WTC11 (cell line): ENCODE data around the gene LSM3.

ENCODE experiments used
- ATF1 ChIP-seq: sonication (generic); formaldehyde crosslinking; IDR thresholded peaks from 2 replicates; pipeline ENCODE4 v1.8.1; 2023; ENCODE audit warnings: mild to moderate bottlenecking, moderate library complexity, missing genetic modification reagents
- CBFB ChIP-seq: sonication (generic); formaldehyde crosslinking; IDR thresholded peaks from 2 replicates; pipeline ENCODE4 v1.8.1; 2022; ENCODE audit warnings: mild to moderate bottlenecking, low read depth, missing genetic modification reagents
- CREM ChIP-seq: sonication (generic); formaldehyde crosslinking; IDR thresholded peaks from 2 replicates; pipeline ENCODE4 v1.8.1; 2022; ENCODE audit warnings: mild to moderate bottlenecking, missing genetic modification reagents, moderate library complexity
- CTCF ChIP-seq: fragments of 200-600 bp; IDR thresholded peaks from 2 replicates; pipeline ENCODE4 v1.8.0; 2022; ENCODE audit warnings: antibody characterized with exemption
- HMGXB4 ChIP-seq: sonication (generic); formaldehyde crosslinking; IDR thresholded peaks from 2 replicates; pipeline ENCODE4 v1.8.1; 2023; ENCODE audit warnings: mild to moderate bottlenecking, moderate library complexity, missing genetic modification reagents
- SP1 ChIP-seq: sonication (generic); formaldehyde crosslinking; conservative IDR thresholded peaks from 2 replicates; pipeline ENCODE4 v1.8.1; 2022; ENCODE audit warnings: missing genetic modification reagents
- USF1 ChIP-seq: sonication (generic); formaldehyde crosslinking; IDR thresholded peaks from 2 replicates; pipeline ENCODE4 v1.8.0; 2022; ENCODE audit warnings: mild to moderate bottlenecking, missing genetic modification reagents
- ZMAT4 ChIP-seq: fragments of 250-450 bp; sonication (Bioruptor Pico); IDR thresholded peaks from 2 replicates; pipeline ENCODE4 v1.9.0; 2021; ENCODE audit warnings: mild to moderate bottlenecking
- ZNF138 ChIP-seq: sonication (generic); formaldehyde crosslinking; conservative IDR thresholded peaks from 2 replicates; pipeline ENCODE4 v1.8.1; 2022; ENCODE audit warnings: mild to moderate bottlenecking, moderate library complexity, missing genetic modification reagents
- ZNF425 ChIP-seq: fragments of 250-450 bp; sonication (Bioruptor Pico); conservative IDR thresholded peaks from 2 replicates; pipeline ENCODE4 v1.9.0; 2021; ENCODE audit warnings: mild to moderate bottlenecking
- ZNF512 ChIP-seq: sonication (generic); formaldehyde crosslinking; IDR thresholded peaks from 2 replicates; pipeline ENCODE4 v1.8.1; 2022; ENCODE audit warnings: missing genetic modification reagents, borderline replicate concordance

GRCh38 chr3:14139771-14140170 lies 38.8 kb upstream of the LSM3 start:
- TF ChIP-seq CREM = no peak
- no peak for TF ChIP-seq CTCF
- no peak for TF ChIP-seq CBFB (CRISPR knock-in tag)
- no peak for TF ChIP-seq SP1 (CRISPR knock-in tag)
- no peak for TF ChIP-seq HMGXB4 (CRISPR knock-in tag)
- no peak for TF ChIP-seq ZNF512
- TF ChIP-seq ZNF138 = no peak
- TF ChIP-seq ATF1 (CRISPR knock-in tag) = no peak
- no peak for TF ChIP-seq ZNF425 (CRISPR knock-in tag)
- no peak for TF ChIP-seq USF1
- TF ChIP-seq ZMAT4 (CRISPR knock-in tag) = no peak
